Measurements from ENCODE around the gene PLAC8L1.

Gene PLAC8L1

DNA sequence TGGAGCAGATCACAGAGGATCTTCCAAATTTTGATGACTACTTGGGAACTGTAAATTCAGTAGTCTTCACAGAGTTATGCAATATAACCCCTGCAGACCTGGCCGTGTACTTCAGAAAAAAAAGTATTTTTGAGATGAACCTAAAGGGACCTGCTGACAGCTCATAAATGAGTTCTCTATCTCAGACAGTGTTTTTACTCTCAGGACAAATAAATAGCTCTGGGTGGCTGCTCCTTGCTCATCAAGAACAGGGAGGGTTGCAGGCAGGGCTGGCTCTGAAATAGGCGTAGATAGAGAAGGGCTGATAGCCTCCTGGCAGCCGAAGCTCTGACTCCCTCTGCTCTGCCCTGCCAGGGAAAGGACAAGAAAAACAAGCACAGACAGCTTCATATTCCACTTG lies 64.8 kb downstream of the PLAC8L1 start:
- DNase-seq: no peak

GRCh38 chr5:146039420-146039819 lies 66.0 kb downstream of the PLAC8L1 start:
- no peak for DNase-seq

GRCh38 chr5:146034605-146035004 lies 70.8 kb downstream of the PLAC8L1 start:
- no peak for DNase-seq
